ENCODE measurements around the gene KBTBD13. TPM values are rescaled to one million over a fixed set of nuclear protein-coding genes. Genes with fewer than 3 reads are reported as not detected.

Gene KBTBD13
- total RNA-seq, 3 donors from 2014 or later (not counting 1 experiment from before 2014, with no cell fraction given): not detected

DNA sequence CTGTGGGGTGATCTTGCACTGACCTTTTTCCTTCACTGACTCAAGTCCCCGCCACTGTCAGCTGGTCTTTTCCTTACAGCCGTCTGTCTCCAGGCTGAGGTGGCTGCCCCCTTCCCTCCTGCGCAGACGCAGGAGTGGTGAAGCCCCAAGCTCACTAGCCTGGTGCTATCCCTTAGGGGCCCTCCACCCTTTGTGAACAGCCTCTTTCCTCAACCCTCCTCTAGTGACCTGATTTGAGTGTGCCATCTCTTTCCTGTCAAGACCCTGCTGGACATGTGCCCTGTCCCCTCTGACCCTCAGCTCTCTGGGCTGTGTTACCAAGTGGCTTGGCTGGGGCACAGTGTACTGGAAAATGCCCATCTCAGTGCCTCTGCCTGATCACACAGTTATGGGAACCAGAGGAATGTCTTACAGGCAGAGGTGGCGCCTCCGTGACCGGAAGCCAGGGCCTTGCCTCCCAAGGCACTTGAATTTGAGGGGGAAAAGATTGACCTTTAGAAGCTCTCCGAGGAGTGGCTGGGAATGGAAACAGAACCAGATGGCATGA lies 8.7 kb downstream of the KBTBD13 start:
- DNase-seq: no peak
- peaks cover 6% of the 10 kb centered on the region for H3K27me3 ChIP-seq (ENCODE audit: control insufficient read depth, insufficient read depth, low read length)
- WGBS (ENCODE audit: insufficient coverage): 92% methylated on average over 8 of the region's 8 CpGs
- peaks cover 7% of the 10 kb centered on the region for H3K4me1 ChIP-seq (ENCODE audit: control insufficient read depth, insufficient read depth, low read length)
- H3K4me3 ChIP-seq (ENCODE audit: low read length): no peak overlapping the region
- TF ChIP-seq, protein P1, sequence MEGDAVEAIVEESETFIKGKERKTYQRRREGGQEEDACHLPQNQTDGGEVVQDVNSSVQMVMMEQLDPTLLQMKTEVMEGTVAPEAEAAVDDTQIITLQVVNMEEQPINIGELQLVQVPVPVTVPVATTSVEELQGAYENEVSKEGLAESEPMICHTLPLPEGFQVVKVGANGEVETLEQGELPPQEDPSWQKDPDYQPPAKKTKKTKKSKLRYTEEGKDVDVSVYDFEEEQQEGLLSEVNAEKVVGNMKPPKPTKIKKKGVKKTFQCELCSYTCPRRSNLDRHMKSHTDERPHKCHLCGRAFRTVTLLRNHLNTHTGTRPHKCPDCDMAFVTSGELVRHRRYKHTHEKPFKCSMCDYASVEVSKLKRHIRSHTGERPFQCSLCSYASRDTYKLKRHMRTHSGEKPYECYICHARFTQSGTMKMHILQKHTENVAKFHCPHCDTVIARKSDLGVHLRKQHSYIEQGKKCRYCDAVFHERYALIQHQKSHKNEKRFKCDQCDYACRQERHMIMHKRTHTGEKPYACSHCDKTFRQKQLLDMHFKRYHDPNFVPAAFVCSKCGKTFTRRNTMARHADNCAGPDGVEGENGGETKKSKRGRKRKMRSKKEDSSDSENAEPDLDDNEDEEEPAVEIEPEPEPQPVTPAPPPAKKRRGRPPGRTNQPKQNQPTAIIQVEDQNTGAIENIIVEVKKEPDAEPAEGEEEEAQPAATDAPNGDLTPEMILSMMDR (IDR thresholded peaks at IDR 0.05): no peak
- Mint-ChIP-seq H3K9me3 (no peaks in the 10 kb centered on the region), H3K4me3 (no peak overlapping the region), H3K27ac (no peak overlapping the region), H3K36me3 (no peaks in the 10 kb centered on the region), H3K4me1 (peaks cover 11 to 19% of the 10 kb centered on the region in 2 donors), H3K27me3 (ENCODE audit: low read depth in 2 of 2) (peaks cover 26 to 38% of the 10 kb centered on the region in 2 donors)
- ATAC-seq: no peak
- intact Hi-C loops (cut with micrococcal nuclease): no loop called here
- H3K9me3 ChIP-seq (ENCODE audit: control insufficient read depth, insufficient read depth, low read length): no peaks in the 10 kb centered on the region
- H3K36me3 ChIP-seq (ENCODE audit: control insufficient read depth, insufficient read depth, low read length): no peaks in the 10 kb centered on the region
- H3K27ac ChIP-seq (ENCODE audit: low read length): no peak overlapping the region

DNA sequence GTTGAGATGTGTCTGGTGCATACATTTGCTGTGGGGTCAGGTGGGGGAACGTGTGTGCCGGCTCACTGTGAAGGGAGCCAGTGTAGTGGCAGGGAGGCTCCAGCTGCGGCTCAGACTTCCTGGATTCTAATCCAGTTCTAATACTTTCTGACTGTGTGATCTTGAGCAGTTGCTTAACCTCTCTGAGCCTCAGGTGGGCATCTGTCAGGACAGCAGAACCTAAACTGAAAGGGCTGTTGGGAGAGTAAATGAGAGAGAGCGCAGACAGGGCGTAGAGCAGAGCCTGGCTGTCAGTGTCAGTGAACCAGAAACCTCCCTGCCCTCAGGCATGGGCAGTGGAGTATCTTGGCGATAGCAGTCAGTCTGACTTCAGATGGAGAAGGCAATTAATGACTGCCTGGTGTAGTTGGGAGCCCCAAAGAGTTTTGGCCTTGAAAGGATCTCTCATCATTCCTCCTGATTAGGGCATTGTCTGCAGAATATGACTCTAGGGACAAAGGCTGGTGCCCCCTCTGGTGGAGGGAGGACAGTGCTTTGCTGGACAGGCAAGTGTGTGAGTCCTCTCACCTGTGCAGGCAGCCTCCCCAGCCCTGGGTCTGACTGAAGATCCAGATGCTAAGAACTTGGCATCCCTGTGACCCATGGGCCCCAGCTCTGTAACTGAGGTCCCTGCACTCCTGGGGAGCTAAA lies 9.6 kb downstream of the KBTBD13 start:
- Histone ChIP-seq H3K4me3 (ENCODE audit: low read length) (no peak overlapping the region), H3K9me3 (ENCODE audit: control insufficient read depth, insufficient read depth, low read length) (no peaks in the 10 kb centered on the region), H3K4me1 (ENCODE audit: control insufficient read depth, insufficient read depth, low read length) (peaks cover 7% of the 10 kb centered on the region), H3K36me3 (ENCODE audit: control insufficient read depth, insufficient read depth, low read length) (no peaks in the 10 kb centered on the region), H3K27ac (ENCODE audit: low read length) (no peak overlapping the region), H3K27me3 (ENCODE audit: control insufficient read depth, insufficient read depth, low read length) (peaks cover 6% of the 10 kb centered on the region)
- Mint-ChIP-seq H3K36me3 (no peaks in the 10 kb centered on the region), H3K27ac (no peak overlapping the region), H3K4me1 (peaks cover 11 to 19% of the 10 kb centered on the region in 2 donors), H3K4me3 (no peak overlapping the region), H3K9me3 (no peaks in the 10 kb centered on the region), H3K27me3 (ENCODE audit: low read depth in 2 of 2) (peaks cover 26 to 34% of the 10 kb centered on the region in 2 donors)
- WGBS (ENCODE audit: insufficient coverage): 93% methylated on average over 6 of the region's 6 CpGs
- intact Hi-C loops (cut with micrococcal nuclease): no loop called here
- TF ChIP-seq, protein P1 (IDR thresholded peaks at IDR 0.05): no peak
- peak in 1 of 3 donors; percentile 29 for ATAC-seq
- DNase-seq: peak in 1 of 2 donors; percentile 22

DNA sequence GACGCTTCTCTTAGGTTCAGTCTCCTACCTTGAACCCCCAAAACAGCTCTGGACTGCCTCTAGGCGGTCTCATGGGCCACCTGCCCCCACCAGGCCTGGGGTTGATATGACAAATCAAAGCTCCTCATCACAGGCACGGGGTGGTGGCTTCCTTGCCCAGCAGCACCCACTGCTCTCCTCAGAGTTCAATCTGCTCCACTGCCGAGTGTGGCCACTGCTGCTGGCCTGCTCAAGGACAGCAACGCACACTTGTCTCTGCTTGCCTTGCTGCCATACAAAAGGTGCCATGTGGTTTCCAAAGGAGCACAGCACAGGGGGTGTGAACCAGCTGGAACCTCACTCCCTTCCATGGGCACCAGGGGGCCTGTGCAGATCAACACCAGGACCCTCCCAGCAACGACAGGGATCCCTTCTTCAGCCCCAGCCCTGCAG lies 10.2 kb downstream of the KBTBD13 start:
- 70% methylated on average over 6 of the region's 6 CpGs for WGBS (ENCODE audit: insufficient coverage)
- TF ChIP-seq, protein P1 (IDR thresholded peaks at IDR 0.05): no peak
- no peaks in the 10 kb centered on the region for H3K9me3 ChIP-seq (ENCODE audit: control insufficient read depth, insufficient read depth, low read length)

More for the DNA sequence above, 10.2 kb downstream of the KBTBD13 start:
- ATAC-seq: no peak
- no peaks in the 10 kb centered on the region for H3K36me3 ChIP-seq (ENCODE audit: control insufficient read depth, insufficient read depth, low read length)
- peaks cover 7% of the 10 kb centered on the region for H3K4me1 ChIP-seq (ENCODE audit: control insufficient read depth, insufficient read depth, low read length)
- peak in 1 of 2 donors; percentile 19 for DNase-seq
- Mint-ChIP-seq H3K4me1 (peaks cover 11 to 19% of the 10 kb centered on the region in 2 donors), H3K36me3 (no peaks in the 10 kb centered on the region), H3K4me3 (no peak overlapping the region), H3K27ac (no peak overlapping the region), H3K27me3 (ENCODE audit: low read depth in 2 of 2) (peaks cover 23 to 29% of the 10 kb centered on the region in 2 donors), H3K9me3 (no peaks in the 10 kb centered on the region)
- H3K27me3 ChIP-seq (ENCODE audit: control insufficient read depth, insufficient read depth, low read length): peaks cover 6% of the 10 kb centered on the region
- no peak overlapping the region for H3K27ac ChIP-seq (ENCODE audit: low read length)
- H3K4me3 ChIP-seq (ENCODE audit: low read length): no peak overlapping the region
- intact Hi-C loops (cut with micrococcal nuclease): no loop called here

All from natural killer cell (primary cell).